GM12878 (cell line): ENCODE measurements around the gene SMARCC2. TPM values are rescaled to one million over a fixed set of nuclear protein-coding genes. Genes with fewer than 3 reads are reported as not detected.

Experiments used
- ATAC-seq: fragments of 200-7000 bp; cut with Tn5 transposase; 3 replicates; pipeline ENCODE4 v1.9.1; 2020; ENCODE audit warnings: mild to moderate bottlenecking, moderate library complexity
- BruUV-seq: library from RNA; stranded (reverse); fragments of 400-500 nt; replicated peaks from 2 replicates; lab custom pipeline; 2021; lab: Mats Ljungman, UMichigan
- CTCF ChIA-PET: fragments of 300-600 bp; sonication (Branson Sonifier 250); formaldehyde crosslinking; extraction: SDS; loops from one replicate; lab custom pipeline; 2021; ENCODE audit warnings: inconsistent platforms; lab: Yijun Ruan, JAX
- POLR2A ChIA-PET: fragments of 350-600 bp; formaldehyde crosslinking; extraction: SDS; loops from one replicate; lab custom pipeline; 2021; ENCODE audit warnings: inconsistent platforms; lab: Charles Lee
- RAD21 ChIA-PET: fragments of 300-600 bp; sonication (Branson Sonifier 250); formaldehyde crosslinking; loops from one replicate; lab custom pipeline; 2023; ENCODE audit warnings: antibody characterized with exemption; ENCODE audit not compliant: unreplicated experiment; lab: Charles Lee
- SMC1A ChIA-PET: fragments of 300-600 bp; sonication (Branson Sonifier 250); formaldehyde crosslinking; loops from one replicate; lab custom pipeline; 2023; ENCODE audit not compliant: unreplicated experiment, uncharacterized antibody; lab: Charles Lee
- DNase-seq: peaks from one replicate; pipeline ENCODE4 v3.0.0-alpha.2; 2011; ENCODE audit warnings: low read depth, low spot score
- FAIRE-seq: peaks from 3 replicates; lab custom pipeline; 2011; peaks lifted over from hg19 to GRCh38; lab: Jason Lieb, UNC
- H2AFZ ChIP-seq: 2 replicates; pipeline ENCODE4 v1.6.0; 2011; ENCODE audit warnings: low read depth, low read length, control low read depth; ENCODE audit not compliant: control insufficient read depth
- H3K27ac ChIP-seq: 2 replicates; pipeline ENCODE4 v1.5.1; 2011; ENCODE audit warnings: control low read depth; ENCODE audit not compliant: control insufficient read depth, insufficient read depth
- H3K27me3 ChIP-seq, 2 experiments: replicated peaks in 1 of 2; 2 replicates each; pipeline versions ENCODE4 v1.6.0 to v1.6.1; 2011; ENCODE audit warnings: low read length in 1 of 2; ENCODE audit not compliant: control insufficient read depth in 2 of 2, insufficient read depth in 2 of 2
- H3K36me3 ChIP-seq, 2 experiments: 2 replicates each; pipeline ENCODE4 v1.5.1; 2011; ENCODE audit warnings: low read length in 1 of 2; ENCODE audit not compliant: control insufficient read depth in 2 of 2, insufficient read depth in 2 of 2
- H3K4me1 ChIP-seq: 2 replicates; pipeline ENCODE4 v1.6.1; 2011; ENCODE audit warnings: mild to moderate bottlenecking, low read length, moderate library complexity, mixed read lengths; ENCODE audit not compliant: control insufficient read depth, insufficient read depth
- H3K4me2 ChIP-seq: 2 replicates; pipeline ENCODE4 v1.6.0; 2011; ENCODE audit warnings: control low read depth; ENCODE audit not compliant: control insufficient read depth, insufficient read depth
- H3K4me3 ChIP-seq: fragments of 200-600 bp; sonication (generic); 2 replicates; pipeline ENCODE4 v1.5.1; 2016
- H3K79me2 ChIP-seq: 2 replicates; pipeline ENCODE4 v1.6.0; 2011; ENCODE audit warnings: low read length; ENCODE audit not compliant: control insufficient read depth, insufficient read depth
- H3K9ac ChIP-seq: 2 replicates; pipeline ENCODE4 v1.8.0; 2011; ENCODE audit warnings: low read length, control low read depth, mixed read lengths; ENCODE audit not compliant: control insufficient read depth, insufficient read depth
- H3K9me3 ChIP-seq: replicated peaks from 3 replicates; pipeline ENCODE4 v1.5.1; 2011; ENCODE audit warnings: mild to moderate bottlenecking, low read length; ENCODE audit not compliant: control insufficient read depth, insufficient read depth
- H4K20me1 ChIP-seq: 2 replicates; pipeline ENCODE4 v1.6.0; 2011; ENCODE audit not compliant: control insufficient read depth, insufficient read depth
- BACH1 ChIP-seq: fragments of 450-650 bp; IDR thresholded peaks from 2 replicates; pipeline ENCODE4 v1.6.1; 2017; ENCODE audit warnings: mild to moderate bottlenecking, borderline replicate concordance
- BMI1 ChIP-seq: fragments of 450-650 bp; IDR thresholded peaks from 2 replicates; pipeline ENCODE4 v1.6.1; 2016; ENCODE audit warnings: mild to moderate bottlenecking, moderate library complexity, borderline replicate concordance
- FOS ChIP-seq: IDR thresholded peaks from 3 replicates; pipeline ENCODE4 v1.6.1; 2011; ENCODE audit warnings: borderline replicate concordance; ENCODE audit not compliant: insufficient read length; ENCODE audit errors: extremely low read depth
- IRF4 ChIP-seq: IDR thresholded peaks from 2 replicates; pipeline ENCODE4 v1.6.1; 2011; ENCODE audit warnings: low read depth, low read length
- MEF2A ChIP-seq: IDR thresholded peaks from 2 replicates; pipeline ENCODE4 v1.6.1; 2011; ENCODE audit warnings: low read depth, mild to moderate bottlenecking, low read length, moderate library complexity; ENCODE audit not compliant: insufficient read depth
- NFXL1 ChIP-seq: fragments of 450-650 bp; IDR thresholded peaks from 2 replicates; pipeline ENCODE4 v1.6.1; 2017; ENCODE audit warnings: antibody characterized with exemption, mild to moderate bottlenecking, borderline replicate concordance
- POLR2A ChIP-seq: IDR thresholded peaks from 2 replicates; pipeline ENCODE4 v1.6.1; 2011; ENCODE audit warnings: low read depth, mild to moderate bottlenecking, low read length
- RAD51 ChIP-seq: fragments of 450-650 bp; IDR thresholded peaks from 2 replicates; pipeline ENCODE4 v1.6.1; 2016; ENCODE audit warnings: moderate library complexity, mild to moderate bottlenecking, inconsistent platforms
- RBBP5 ChIP-seq: fragments of 200-600 bp; sonication (generic); conservative IDR thresholded peaks from 2 replicates; pipeline ENCODE4 v1.6.1; 2016
- RFX5 ChIP-seq: IDR thresholded peaks from 2 replicates; pipeline ENCODE4 v1.6.1; 2011; ENCODE audit warnings: low read depth, low read length, improper control_type of control experiment
- WRNIP1 ChIP-seq: IDR thresholded peaks from 2 replicates; pipeline ENCODE4 v1.6.1; 2011; ENCODE audit warnings: low read depth, low read length, improper control_type of control experiment, borderline replicate concordance
- ZNF384 ChIP-seq: IDR thresholded peaks from 2 replicates; pipeline ENCODE4 v1.6.1; 2012; ENCODE audit warnings: low read depth, mild to moderate bottlenecking, low read length, improper control_type of control experiment, borderline replicate concordance
- WGBS: methylation state at CpG from one replicate; pipeline ENCODE4 v1.1.6; 2016; ENCODE audit warnings: low lambda C conversion rate; ENCODE audit not compliant: insufficient replicate concordance, insufficient coverage; ENCODE audit errors: missing lambda C conversion rate; 5-methylcytosine and 5-hydroxymethylcytosine counted together
- in situ Hi-C: fragments of 300-500 bp; cut with MboI; formaldehyde crosslinking; loops from 9 replicates; pipeline ENCODE4 v1.14.3; 2018; ENCODE audit warnings: mixed read lengths
- intact Hi-C: fragments of 100-400 bp; cut with micrococcal nuclease; formaldehyde crosslinking; loops from one replicate; pipeline ENCODE4 v1.14.2; 2022; ENCODE audit not compliant: unreplicated experiment
- polyA plus RNA-seq, 11 experiments: library from polyadenylated mRNA; depleted of rRNA in 4 of 11; unstranded in 6 of 11; stranded (reverse) in 5 of 11; fragments of >200 nt; fragmentation: Nextera tagmentation in 4 of 11; fragmentation: Illumina TruSeq in 1 of 11; extraction: Ambion mirVana in 4 of 11; extraction: Trizol in 1 of 11; gene quantifications; 1 replicate in 1 of 11; 2 replicates in 10 of 11; pipeline versions ENCODE4 v1.2.1 to v1.2.3, GENCODE V29; 2011 to 2016; ENCODE audit warnings: inconsistent platforms in 2 of 11, missing spikeins in 2 of 11, low read depth in 1 of 11
- total RNA-seq, 4 experiments: library from RNA; depleted of rRNA in 3 of 4; stranded (reverse); fragments of >200 nt in 3 of 4; fragmentation: Illumina TruSeq in 1 of 4; extraction: Trizol in 1 of 4; gene quantifications; 2 replicates each; pipeline versions ENCODE4 v1.2.1 to v1.2.3, GENCODE V29; 2013 to 2021
- TF ChIP-seq, protein P1 (sequence below): fragments of 450-650 bp; IDR thresholded peaks from 2 replicates; pipeline ENCODE4 v1.6.1; 2017; ENCODE audit warnings: mild to moderate bottlenecking
- TF ChIP-seq, protein P2 (sequence below): fragments of 450-650 bp; IDR thresholded peaks from 2 replicates; pipeline ENCODE4 v1.6.1; 2017; ENCODE audit warnings: low read depth, mild to moderate bottlenecking, moderate library complexity
- TF ChIP-seq, protein P3 (sequence below): fragments of 450-650 bp; formaldehyde crosslinking; IDR thresholded peaks from 2 replicates; pipeline ENCODE4 v1.4.0; 2022; ENCODE audit warnings: mild to moderate bottlenecking, moderate library complexity

The SMARCC2 gene
- total and polyA plus RNA-seq, 10 of the 15 experiments (the other 5 are each of a cell fraction or from before 2014, with no cell fraction given), result 13.6 to 71.2 (median 42.3) TPM

DNA sequence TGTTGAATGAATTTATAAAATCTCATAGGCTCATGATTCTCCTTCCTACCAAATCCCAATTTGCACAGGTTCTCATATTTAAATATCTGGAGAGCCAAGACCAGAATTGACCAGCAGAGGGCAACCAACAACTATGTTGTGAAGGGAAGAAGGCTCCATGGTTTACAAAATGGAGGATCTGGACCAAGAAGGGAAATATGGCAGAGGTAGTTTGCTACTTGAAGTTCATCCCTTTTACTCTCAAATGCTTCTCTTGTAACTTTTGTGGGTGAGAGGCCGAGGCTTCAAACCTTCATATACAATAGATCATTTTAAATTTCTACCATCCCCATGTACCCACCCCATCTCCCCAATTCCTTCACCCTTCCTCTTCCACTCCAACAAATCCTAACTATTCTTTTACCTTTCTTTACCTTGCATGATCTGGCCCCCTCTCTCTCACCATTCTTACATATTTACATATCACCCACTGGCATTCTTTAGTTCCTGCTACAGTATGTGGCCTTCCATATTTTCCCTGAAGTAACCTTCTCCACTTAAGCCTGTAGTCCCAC is 3.8 kb upstream of the SMARCC2 start:
- SMC1A ChIA-PET, result interaction anchor here (1.0 to 6.2 kb wide), 6 partner anchors 14 to 303 kb away, joined by 3 to 68 read pairs (median 8); partner anchors contain the start of genes ESYT1 and RNF41
- no peak overlapping the region for H3K9ac ChIP-seq
- FAIRE-seq, result peak; percentile 80
- peaks cover 11% of the 10 kb centered on the region for H3K79me2 ChIP-seq
- H2AFZ ChIP-seq, result peak overlapping the region; percentile 94
- 0% methylated on average over 1 of the region's 1 CpG for WGBS
- H3K27ac ChIP-seq, result 0 out of 2 replicates have a peak overlapping the region, but pooled peaks have one; percentile 11
- RAD21 ChIA-PET, result interaction anchor here (0.8 to 1.6 kb wide), 3 partner anchors 29 to 271 kb away, joined by 4 to 9 read pairs (median 4); partner anchors contain the start of genes ESYT1 and RNF41
- CTCF ChIA-PET, result interaction anchor here (0.7 to 8.9 kb wide), 19 partner anchors 11 to 457 kb away, joined by 3 to 129 read pairs (median 5); partner anchors contain the start of genes ANKRD52, COQ10A, ESYT1 and RNF41
- H3K4me3 ChIP-seq, result no peak overlapping the region
- DNase-seq, result peak; percentile 58
- no peaks in the 10 kb centered on the region for H3K36me3 ChIP-seq
- H3K9me3 ChIP-seq, result no peaks in the 10 kb centered on the region
- BruUV-seq, result TSS peak; percentile 67
- ATAC-seq, result peak; percentile 36
- intact Hi-C loops, result loop anchor here (1.0 to 10.0 kb wide), 6 partner anchors 31 to 402 kb away; partner anchors contain the start of genes CS and NABP2
- in situ Hi-C loops, result loop anchor here (5.0 kb wide), 1 partner anchor 274 kb away; the partner anchor contains the start of gene SPRYD4
- POLR2A ChIA-PET, result interaction anchor here (0.5 to 7.7 kb wide), 3 partner anchors 29 to 286 kb away, joined by 3 to 68 read pairs (median 4); partner anchors contain the start of genes RNF41 and ZC3H10
- H3K4me1 ChIP-seq, result no peaks in the 10 kb centered on the region
- no peaks in the 10 kb centered on the region for H3K27me3 ChIP-seq
- H4K20me1 ChIP-seq, result no peaks in the 10 kb centered on the region
- peak overlapping the region; percentile 64; the same call in 1 of the 2 replicates for H3K4me2 ChIP-seq
- TF ChIP-seq RFX5, result no peak
- TF ChIP-seq MEF2A, result no peak
- TF ChIP-seq, protein P1, sequence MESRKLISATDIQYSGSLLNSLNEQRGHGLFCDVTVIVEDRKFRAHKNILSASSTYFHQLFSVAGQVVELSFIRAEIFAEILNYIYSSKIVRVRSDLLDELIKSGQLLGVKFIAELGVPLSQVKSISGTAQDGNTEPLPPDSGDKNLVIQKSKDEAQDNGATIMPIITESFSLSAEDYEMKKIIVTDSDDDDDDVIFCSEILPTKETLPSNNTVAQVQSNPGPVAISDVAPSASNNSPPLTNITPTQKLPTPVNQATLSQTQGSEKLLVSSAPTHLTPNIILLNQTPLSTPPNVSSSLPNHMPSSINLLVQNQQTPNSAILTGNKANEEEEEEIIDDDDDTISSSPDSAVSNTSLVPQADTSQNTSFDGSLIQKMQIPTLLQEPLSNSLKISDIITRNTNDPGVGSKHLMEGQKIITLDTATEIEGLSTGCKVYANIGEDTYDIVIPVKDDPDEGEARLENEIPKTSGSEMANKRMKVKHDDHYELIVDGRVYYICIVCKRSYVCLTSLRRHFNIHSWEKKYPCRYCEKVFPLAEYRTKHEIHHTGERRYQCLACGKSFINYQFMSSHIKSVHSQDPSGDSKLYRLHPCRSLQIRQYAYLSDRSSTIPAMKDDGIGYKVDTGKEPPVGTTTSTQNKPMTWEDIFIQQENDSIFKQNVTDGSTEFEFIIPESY, result peak; percentile 10; the same call in 1 of the 2 replicates
- no peak for TF ChIP-seq ZNF384
- no peak for TF ChIP-seq FOS
- TF ChIP-seq, protein P2, sequence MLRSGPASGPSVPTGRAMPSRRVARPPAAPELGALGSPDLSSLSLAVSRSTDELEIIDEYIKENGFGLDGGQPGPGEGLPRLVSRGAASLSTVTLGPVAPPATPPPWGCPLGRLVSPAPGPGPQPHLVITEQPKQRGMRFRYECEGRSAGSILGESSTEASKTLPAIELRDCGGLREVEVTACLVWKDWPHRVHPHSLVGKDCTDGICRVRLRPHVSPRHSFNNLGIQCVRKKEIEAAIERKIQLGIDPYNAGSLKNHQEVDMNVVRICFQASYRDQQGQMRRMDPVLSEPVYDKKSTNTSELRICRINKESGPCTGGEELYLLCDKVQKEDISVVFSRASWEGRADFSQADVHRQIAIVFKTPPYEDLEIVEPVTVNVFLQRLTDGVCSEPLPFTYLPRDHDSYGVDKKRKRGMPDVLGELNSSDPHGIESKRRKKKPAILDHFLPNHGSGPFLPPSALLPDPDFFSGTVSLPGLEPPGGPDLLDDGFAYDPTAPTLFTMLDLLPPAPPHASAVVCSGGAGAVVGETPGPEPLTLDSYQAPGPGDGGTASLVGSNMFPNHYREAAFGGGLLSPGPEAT, result peak; percentile 78
- TF ChIP-seq POLR2A, result no peak
- no peak for TF ChIP-seq RAD51
- TF ChIP-seq, protein P3, sequence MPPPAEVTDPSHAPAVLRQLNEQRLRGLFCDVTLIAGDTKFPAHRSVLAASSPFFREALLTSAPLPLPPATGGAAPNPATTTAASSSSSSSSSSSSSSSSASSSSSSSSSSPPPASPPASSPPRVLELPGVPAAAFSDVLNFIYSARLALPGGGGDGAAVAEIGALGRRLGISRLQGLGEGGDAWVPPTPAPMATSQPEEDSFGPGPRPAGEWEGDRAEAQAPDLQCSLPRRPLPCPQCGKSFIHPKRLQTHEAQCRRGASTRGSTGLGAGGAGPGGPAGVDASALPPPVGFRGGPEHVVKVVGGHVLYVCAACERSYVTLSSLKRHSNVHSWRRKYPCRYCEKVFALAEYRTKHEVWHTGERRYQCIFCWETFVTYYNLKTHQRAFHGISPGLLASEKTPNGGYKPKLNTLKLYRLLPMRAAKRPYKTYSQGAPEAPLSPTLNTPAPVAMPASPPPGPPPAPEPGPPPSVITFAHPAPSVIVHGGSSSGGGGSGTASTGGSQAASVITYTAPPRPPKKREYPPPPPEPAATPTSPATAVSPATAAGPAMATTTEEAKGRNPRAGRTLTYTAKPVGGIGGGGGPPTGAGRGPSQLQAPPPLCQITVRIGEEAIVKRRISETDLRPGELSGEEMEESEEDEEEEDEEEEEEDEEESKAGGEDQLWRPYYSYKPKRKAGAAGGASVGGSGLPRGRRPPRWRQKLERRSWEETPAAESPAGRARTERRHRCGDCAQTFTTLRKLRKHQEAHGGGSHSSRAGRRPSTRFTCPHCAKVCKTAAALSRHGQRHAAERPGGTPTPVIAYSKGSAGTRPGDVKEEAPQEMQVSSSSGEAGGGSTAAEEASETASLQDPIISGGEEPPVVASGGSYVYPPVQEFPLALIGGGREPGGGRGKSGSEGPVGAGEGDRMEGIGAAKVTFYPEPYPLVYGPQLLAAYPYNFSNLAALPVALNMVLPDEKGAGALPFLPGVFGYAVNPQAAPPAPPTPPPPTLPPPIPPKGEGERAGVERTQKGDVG (CRISPR knock-in tag), result no peak
- no peak for TF ChIP-seq BACH1
- TF ChIP-seq BMI1, result no peak
- TF ChIP-seq WRNIP1, result no peak
- TF ChIP-seq IRF4, result no peak
- no peak for TF ChIP-seq RBBP5
- TF ChIP-seq NFXL1, result no peak
